GM12873 (cell line): ENCODE results near the gene TLCD4.

ENCODE experiments used
- CTCF ChIP-seq: IDR thresholded peaks from 2 replicates; pipeline ENCODE4 v1.5.1; 2012; ENCODE audit warnings: low read depth, mild to moderate bottlenecking, moderate library complexity, low read length, control low read depth; ENCODE audit not compliant: insufficient read depth; ENCODE audit errors: missing control alignments

TLCD4 gene

GRCh38 chr1:95146637-95147036, 29.5 kb downstream of the TLCD4 start:
- no peak for TF ChIP-seq CTCF

GRCh38 chr1:95154096-95154495, 36.9 kb downstream of the TLCD4 start:
- no peak for TF ChIP-seq CTCF
